Epithelial cell of esophagus (primary cell): ENCODE data around the gene NANP.

ENCODE experiments used
- DNase-seq: peaks from one replicate; pipeline ENCODE4 v3.0.0; 2010; ENCODE audit warnings: low read depth
- H3K4me3 ChIP-seq: 2 replicates; pipeline ENCODE4 v1.5.1; 2011; ENCODE audit warnings: mild to moderate bottlenecking, low read length, control low read depth
- CTCF ChIP-seq: IDR thresholded peaks from 2 replicates; pipeline ENCODE4 v1.5.1; 2011; ENCODE audit warnings: low read depth, mild to moderate bottlenecking, low read length, control low read depth, inconsistent platforms; ENCODE audit not compliant: insufficient read depth; ENCODE audit errors: missing control alignments

The NANP gene

GRCh38 chr20:25576783-25577530 is 46.9 kb downstream of the NANP start:
- TF ChIP-seq CTCF: no peak
- H3K4me3 ChIP-seq: no peak overlapping the region
- no peak for DNase-seq

GRCh38 chr20:25574411-25574810 is 49.4 kb downstream of the NANP start:
- TF ChIP-seq CTCF: peak; percentile 15
- no peak overlapping the region for H3K4me3 ChIP-seq
- DNase-seq: peak; percentile 10

DNA sequence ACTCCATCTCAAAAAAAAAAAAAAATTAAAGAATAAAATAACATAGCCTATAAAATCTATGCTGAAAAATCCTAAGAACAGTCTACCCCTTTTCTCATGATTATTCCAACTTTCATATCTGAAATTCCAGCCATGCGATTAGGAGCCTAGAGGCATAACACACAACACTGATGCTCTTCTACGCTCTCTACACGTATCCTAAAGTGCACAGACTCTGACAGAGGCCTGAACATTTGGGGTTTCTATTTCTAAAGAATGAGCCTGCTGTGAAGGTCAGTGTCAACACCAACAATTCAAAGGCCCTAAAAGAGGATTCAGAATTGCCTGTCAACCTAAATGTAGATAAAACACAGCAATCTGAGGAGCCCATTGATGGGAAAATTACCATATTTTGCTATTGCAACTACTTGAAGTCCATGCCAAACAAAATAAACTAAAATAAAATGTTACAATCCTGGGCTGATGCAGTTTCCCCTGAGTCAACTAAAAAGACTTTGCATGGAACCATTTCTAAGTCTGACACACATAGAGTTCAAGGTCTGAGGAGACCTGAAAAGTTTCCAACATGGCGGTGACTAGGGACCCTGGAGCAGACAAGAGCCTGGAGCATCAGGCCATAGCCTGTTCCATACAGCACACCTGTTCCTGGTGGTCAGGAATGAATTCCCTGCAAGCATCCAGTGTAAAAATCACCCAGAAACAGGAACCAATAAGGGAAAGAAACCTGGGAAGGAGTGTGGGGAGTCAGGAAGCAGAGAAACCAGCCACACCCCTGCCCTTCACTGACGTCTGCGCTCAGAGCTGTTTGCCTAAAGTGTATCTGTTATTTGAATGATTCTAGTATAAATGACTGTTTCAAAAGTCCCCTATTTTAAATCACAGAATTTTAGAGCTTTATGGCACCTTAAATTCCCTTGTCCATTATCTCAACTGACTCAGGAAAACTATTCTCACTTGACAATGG is 50.2 kb downstream of the NANP start:
- DNase-seq: no peak
- TF ChIP-seq CTCF: no peak
- H3K4me3 ChIP-seq: no peak overlapping the region

DNA sequence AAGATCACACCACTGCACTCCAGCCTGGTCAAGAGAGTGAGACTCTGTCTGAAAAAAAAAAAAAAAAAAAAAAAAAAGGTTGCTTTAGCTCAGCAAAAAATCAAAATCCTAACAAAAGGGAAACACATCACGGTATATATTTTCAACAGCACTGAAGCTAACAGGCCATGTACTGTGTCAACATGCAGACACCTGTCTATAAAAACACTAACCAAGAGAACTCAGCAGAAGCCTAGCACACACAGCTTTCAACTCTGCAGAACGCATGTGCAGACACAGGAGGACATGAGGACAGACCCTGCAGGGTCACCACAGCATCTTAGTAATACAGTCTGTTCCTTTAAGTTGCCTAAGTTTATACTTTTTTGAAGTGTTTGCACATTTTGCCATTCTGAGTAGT is 52.0 kb downstream of the NANP start:
- H3K4me3 ChIP-seq: no peak overlapping the region
- DNase-seq: no peak
- TF ChIP-seq CTCF: no peak

GRCh38 chr20:25571240-25571639 is 52.6 kb downstream of the NANP start:
- TF ChIP-seq CTCF: no peak
- H3K4me3 ChIP-seq: no peak overlapping the region
- no peak for DNase-seq

- TF ChIP-seq CTCF: no peak
- no peak for DNase-seq
- H3K4me3 ChIP-seq: no peak overlapping the region
Observed at GRCh38 chr20:25570148-25570530, 53.7 kb downstream of the NANP start.
